ENCODE data around the gene MLLT11.

DNA sequence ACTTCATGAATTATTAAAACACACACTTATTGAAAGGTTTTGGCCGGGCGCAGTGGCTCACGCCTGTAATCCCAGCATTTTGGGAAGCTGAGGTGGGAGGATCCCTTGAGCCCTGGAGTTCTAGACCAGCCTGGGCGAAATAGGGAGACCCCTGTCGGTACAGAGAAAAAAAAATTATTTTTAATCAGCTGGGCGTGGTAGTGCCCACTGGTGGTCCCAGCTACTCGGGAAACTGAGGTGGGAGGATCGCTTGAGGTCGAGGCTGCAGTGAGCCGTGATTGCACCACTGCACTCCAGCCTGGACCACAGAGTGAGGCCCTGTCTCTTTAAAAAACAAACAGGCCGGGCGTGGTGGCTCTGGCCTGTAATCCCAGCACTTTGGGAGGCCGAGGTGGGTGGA, 12.0 kb downstream of the MLLT11 start:
- TF ChIP-seq CTCF (IDR thresholded peaks at IDR 0.05): no peak
- TF ChIP-seq EZH2 (IDR thresholded peaks at IDR 0.05): no peak
